ENCODE data around the gene XPC. TPM values are rescaled to one million over a fixed set of nuclear protein-coding genes. Genes with fewer than 3 reads are reported as not detected.

XPC gene
- total and polyA plus RNA-seq, 7 donors: 5.3 to 19.5 (median 15.1) TPM

GRCh38 chr3:14145236-14145635 is 33.2 kb downstream of the XPC start:
- no peak for DNase-seq
- Histone ChIP-seq H3K4me1 (peaks cover 33% of the 10 kb centered on the region), H3K27ac (peak overlapping the region; percentile 79), H3K36me3 (ENCODE audit: insufficient read depth in 1 of 2, low read depth in 1 of 2) (peaks cover 0 to 74% of the 10 kb centered on the region in 2 donors), H3K9me3 (no peaks in the 10 kb centered on the region), H3K4me3 (no peak overlapping the region), H3K27me3 (ENCODE audit: insufficient read depth in 3 of 3, low read length in 2 of 3) (no peaks in the 10 kb centered on the region)
- WGBS, 3 donors: 82 to 86% (median 83%) methylated on average over 9 of the region's 9 CpGs
- no peak for TF ChIP-seq CTCF (IDR thresholded peaks at IDR 0.05)
- intact Hi-C loops (cut with DNase I): no loop called here
- no peak for ATAC-seq

GRCh38 chr3:14144423-14145075 is 33.9 kb downstream of the XPC start:
- Histone ChIP-seq H3K4me3 (peak overlapping the region; percentile 35), H3K27ac (peak overlapping the region; percentile 79), H3K9me3 (no peaks in the 10 kb centered on the region), H3K36me3 (ENCODE audit: insufficient read depth in 1 of 2, low read depth in 1 of 2) (peaks cover 0 to 78% of the 10 kb centered on the region in 2 donors), H3K27me3 (ENCODE audit: insufficient read depth in 3 of 3, low read length in 2 of 3) (no peaks in the 10 kb centered on the region), H3K4me1 (peaks cover 33% of the 10 kb centered on the region)
- WGBS, 3 donors: 13 to 15% (median 15%) methylated on average over 7 of the region's 7 CpGs
- DNase-seq (no peak), ATAC-seq (peak; percentile 68 to 84 (median 70))
- intact Hi-C loops (cut with DNase I): loop anchor here in 1 of 2 donors (5.0 kb wide), 1 partner anchor 33 kb away; the partner anchor contains the start of genes LSM3 and XPC
- TF ChIP-seq CTCF (IDR thresholded peaks at IDR 0.05): no peak

GRCh38 chr3:14143271-14144225 is 34.9 kb downstream of the XPC start:
- no peak overlapping the region for H3K4me3 ChIP-seq
- peaks cover 0 to 81% of the 10 kb centered on the region in 2 donors for H3K36me3 ChIP-seq (ENCODE audit: insufficient read depth in 1 of 2, low read depth in 1 of 2)
- peaks cover 33% of the 10 kb centered on the region for H3K4me1 ChIP-seq
- TF ChIP-seq CTCF (IDR thresholded peaks at IDR 0.05): no peak
- ATAC-seq: peak; percentile 45 to 70 (median 64)
- 52 to 56% (median 55%) methylated on average over 7 of the region's 7 CpGs for WGBS, 3 donors
- H3K9me3 ChIP-seq: no peaks in the 10 kb centered on the region
- intact Hi-C loops (cut with DNase I): loop anchor here in 1 of 2 donors (5.0 kb wide), 1 partner anchor 34 kb away; the partner anchor contains the start of genes LSM3 and XPC
- no peak for DNase-seq
- no peaks in the 10 kb centered on the region for H3K27me3 ChIP-seq (ENCODE audit: insufficient read depth in 3 of 3, low read length in 2 of 3)
- H3K27ac ChIP-seq: peak overlapping the region; percentile 79

- intact Hi-C loops (cut with DNase I): loop anchor here in 1 of 2 donors (5.0 kb wide), 1 partner anchor 35 kb away; the partner anchor contains the start of genes LSM3 and XPC
- no peak for ATAC-seq
These were observed 35.7 kb downstream of the XPC start for GRCh38 chr3:14142567-14143270.

More at GRCh38 chr3:14142567-14143270, 35.7 kb downstream of the XPC start:
- Histone ChIP-seq H3K36me3 (ENCODE audit: insufficient read depth in 1 of 2, low read depth in 1 of 2) (peaks cover 0 to 81% of the 10 kb centered on the region in 2 donors), H3K4me1 (peaks cover 39% of the 10 kb centered on the region), H3K4me3 (no peak overlapping the region), H3K27ac (peak overlapping the region; percentile 79), H3K27me3 (ENCODE audit: insufficient read depth in 3 of 3, low read length in 2 of 3) (no peaks in the 10 kb centered on the region), H3K9me3 (no peaks in the 10 kb centered on the region)
- 82 to 89% (median 86%) methylated on average over 8 of the region's 8 CpGs for WGBS, 3 donors
- TF ChIP-seq CTCF (IDR thresholded peaks at IDR 0.05): no peak
- DNase-seq: no peak

Measured in psoas muscle (tissue), 8 donors.